Peyer's patch (tissue), 4 donors: ENCODE results near the gene DHX8.

Experiments
- CTCF ChIP-seq, 6 experiments: fragments of 450-650 bp in 4 of 6; fragments of 200-600 bp in 2 of 6; sonication (generic) in 1 of 6; IDR thresholded peaks; one replicate each; pipeline ENCODE4 v1.5.1; 2017 to 2019; ENCODE audit warnings: antibody characterized with exemption in 6 of 6, mild to moderate bottlenecking in 3 of 6, moderate library complexity in 1 of 6
- POLR2A ChIP-seq, 2 donors: fragments of 450-650 bp; IDR thresholded peaks; one replicate each; pipeline ENCODE4 v1.5.1; 2017; ENCODE audit warnings: antibody characterized with exemption in 2 of 2, mild to moderate bottlenecking in 2 of 2, moderate library complexity in 2 of 2

- TF ChIP-seq CTCF (IDR thresholded peaks at IDR 0.05) (no peak), POLR2A (IDR thresholded peaks at IDR 0.05) (no peak)
Measured at GRCh38 chr17:43533699-43534098, 49.9 kb downstream of the DHX8 start.
